A549 treated with dexamethasone at 1 μM for 4 hours (cell line): ENCODE results near the gene KCNH2. TPM values are rescaled to one million over a fixed set of nuclear protein-coding genes. Genes with fewer than 3 reads are reported as not detected.

Experiments used
- total RNA-seq: library from RNA; stranded (reverse); fragments of 200-300 nt; extraction: Qiagen RNA extraction; gene quantifications from 5 replicates; pipeline ENCODE4 v1.2.3, GENCODE V29; 2022

The KCNH2 gene, protein sequence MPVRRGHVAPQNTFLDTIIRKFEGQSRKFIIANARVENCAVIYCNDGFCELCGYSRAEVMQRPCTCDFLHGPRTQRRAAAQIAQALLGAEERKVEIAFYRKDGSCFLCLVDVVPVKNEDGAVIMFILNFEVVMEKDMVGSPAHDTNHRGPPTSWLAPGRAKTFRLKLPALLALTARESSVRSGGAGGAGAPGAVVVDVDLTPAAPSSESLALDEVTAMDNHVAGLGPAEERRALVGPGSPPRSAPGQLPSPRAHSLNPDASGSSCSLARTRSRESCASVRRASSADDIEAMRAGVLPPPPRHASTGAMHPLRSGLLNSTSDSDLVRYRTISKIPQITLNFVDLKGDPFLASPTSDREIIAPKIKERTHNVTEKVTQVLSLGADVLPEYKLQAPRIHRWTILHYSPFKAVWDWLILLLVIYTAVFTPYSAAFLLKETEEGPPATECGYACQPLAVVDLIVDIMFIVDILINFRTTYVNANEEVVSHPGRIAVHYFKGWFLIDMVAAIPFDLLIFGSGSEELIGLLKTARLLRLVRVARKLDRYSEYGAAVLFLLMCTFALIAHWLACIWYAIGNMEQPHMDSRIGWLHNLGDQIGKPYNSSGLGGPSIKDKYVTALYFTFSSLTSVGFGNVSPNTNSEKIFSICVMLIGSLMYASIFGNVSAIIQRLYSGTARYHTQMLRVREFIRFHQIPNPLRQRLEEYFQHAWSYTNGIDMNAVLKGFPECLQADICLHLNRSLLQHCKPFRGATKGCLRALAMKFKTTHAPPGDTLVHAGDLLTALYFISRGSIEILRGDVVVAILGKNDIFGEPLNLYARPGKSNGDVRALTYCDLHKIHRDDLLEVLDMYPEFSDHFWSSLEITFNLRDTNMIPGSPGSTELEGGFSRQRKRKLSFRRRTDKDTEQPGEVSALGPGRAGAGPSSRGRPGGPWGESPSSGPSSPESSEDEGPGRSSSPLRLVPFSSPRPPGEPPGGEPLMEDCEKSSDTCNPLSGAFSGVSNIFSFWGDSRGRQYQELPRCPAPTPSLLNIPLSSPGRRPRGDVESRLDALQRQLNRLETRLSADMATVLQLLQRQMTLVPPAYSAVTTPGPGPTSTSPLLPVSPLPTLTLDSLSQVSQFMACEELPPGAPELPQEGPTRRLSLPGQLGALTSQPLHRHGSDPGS
- 3.9 to 6.3 TPM (median 5.7 TPM) in 5 replicates for total RNA-seq

GRCh38 chr7:150978126-150978789 is at the start of gene KCNH2:
TSS of gene KCNH2 (minus strand) at chr7:150978321. CDS start at chr7:150977913, 408 bp downstream.

DNA sequence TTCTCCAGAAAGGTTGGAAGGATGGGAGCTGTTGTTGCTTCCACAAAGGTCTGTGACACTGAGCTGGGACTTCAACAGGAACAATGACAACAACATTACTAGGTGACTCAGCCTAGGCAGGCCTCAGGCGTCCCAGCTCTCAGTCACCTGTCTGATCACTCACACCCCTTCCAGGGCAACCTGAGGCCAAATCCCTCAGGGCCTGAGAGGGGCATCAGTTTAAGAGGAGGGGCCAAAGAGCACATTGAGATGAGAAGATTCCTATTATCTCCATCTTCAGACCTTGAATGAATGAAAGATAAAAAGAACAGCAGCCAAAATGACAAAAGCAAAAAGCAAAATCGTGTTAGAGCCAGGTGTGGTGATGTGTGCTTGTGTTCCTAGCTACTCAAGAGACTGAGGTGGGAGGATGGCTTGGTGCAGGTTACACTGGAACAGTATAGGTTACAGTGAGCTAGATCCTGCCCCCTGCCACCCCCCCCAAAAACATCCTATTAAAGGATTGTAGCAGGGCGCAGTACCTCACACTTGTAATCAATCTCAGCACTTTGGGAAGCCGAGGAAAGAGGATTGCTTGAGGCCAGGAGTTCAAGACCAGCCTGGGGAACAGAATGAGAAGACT is 46.4 kb upstream of the KCNH2 start, which contains the start of gene ATG9B:
TSS of gene ATG9B (minus strand) at position 60 of the 622 bp plus-strand sequence. CDS start 71 bp downstream, outside the sequence.

GRCh38 chr7:150990416-150991186 is 12.5 kb upstream of the KCNH2 start, which contains the start of gene NOS3:
TSS of gene NOS3 (plus strand) at chr7:150991017. CDS start at chr7:150993804, 2,787 bp downstream.

Other genes with a start within 250 kb of the KCNH2 start
- 0.09 TPM in 2 of 5 replicates, not detected in the others for gene GIMAP5, start 240.9 kb downstream of the KCNH2 start, total RNA-seq
- 0.12 to 0.22 TPM (median 0.14 TPM) in 3 of 5 replicates, not detected in the others for gene TMEM176B, start 178.0 kb downstream of the KCNH2 start, total RNA-seq
- gene TMEM176A, start 177.6 kb downstream of the KCNH2 start, total RNA-seq: 0.09 TPM in 1 of 5 replicates, not detected in the others
- gene AOC1, start 125.8 kb downstream of the KCNH2 start, total RNA-seq: 0.08 TPM in 1 of 5 replicates, not detected in the others
- 0.22 to 0.70 TPM (median 0.42 TPM) in 5 replicates for gene NOS3, start 12.7 kb upstream of the KCNH2 start, total RNA-seq
- gene ATG9B, start 46.2 kb upstream of the KCNH2 start, total RNA-seq: 0.39 to 0.69 TPM (median 0.61 TPM) in 5 replicates
- 31.2 to 46.1 TPM (median 43.3 TPM) in 5 replicates for gene ABCB8, start 50.1 kb upstream of the KCNH2 start, total RNA-seq
- 3.9 to 11.3 TPM (median 9.0 TPM) in 5 replicates for gene ASIC3, start 70.2 kb upstream of the KCNH2 start, total RNA-seq
- gene CDK5, start 79.6 kb upstream of the KCNH2 start, total RNA-seq: 30.7 to 35.8 TPM (median 31.2 TPM) in 5 replicates
- gene SLC4A2, start 81.3 kb upstream of the KCNH2 start, total RNA-seq: 161 to 286 TPM (median 257 TPM) in 5 replicates
- 46.1 to 78.7 TPM (median 71.2 TPM) in 5 replicates for gene FASTK, start 102.5 kb upstream of the KCNH2 start, total RNA-seq
- 31.3 to 61.4 TPM (median 56.8 TPM) in 5 replicates for gene TMUB1, start 105.2 kb upstream of the KCNH2 start, total RNA-seq
- 42.8 to 62.4 TPM (median 57.0 TPM) in 5 replicates for gene AGAP3, start 108.2 kb upstream of the KCNH2 start, total RNA-seq
- gene GBX1, start 189.4 kb upstream of the KCNH2 start, total RNA-seq: 0.09 to 0.22 TPM (median 0.13 TPM) in 4 of 5 replicates, not detected in the other
- not detected in 5 replicates for gene ASB10, start 208.9 kb upstream of the KCNH2 start, total RNA-seq
- not detected in 5 replicates for gene H2BK1, start 232.2 kb upstream of the KCNH2 start, total RNA-seq
- 53.6 to 63.8 TPM (median 60.7 TPM) in 5 replicates for gene ABCF2, start 248.9 kb upstream of the KCNH2 start, total RNA-seq